ENCODE results near the gene HRH2. TPM values are rescaled to one million over a fixed set of nuclear protein-coding genes. Genes with fewer than 3 reads are reported as not detected.
"Not testable (repeated sequence)": the region's sequence is repeated elsewhere in the genome, so short reads cannot be mapped to it uniquely, and the experiment has no call there.

The HRH2 gene, protein sequence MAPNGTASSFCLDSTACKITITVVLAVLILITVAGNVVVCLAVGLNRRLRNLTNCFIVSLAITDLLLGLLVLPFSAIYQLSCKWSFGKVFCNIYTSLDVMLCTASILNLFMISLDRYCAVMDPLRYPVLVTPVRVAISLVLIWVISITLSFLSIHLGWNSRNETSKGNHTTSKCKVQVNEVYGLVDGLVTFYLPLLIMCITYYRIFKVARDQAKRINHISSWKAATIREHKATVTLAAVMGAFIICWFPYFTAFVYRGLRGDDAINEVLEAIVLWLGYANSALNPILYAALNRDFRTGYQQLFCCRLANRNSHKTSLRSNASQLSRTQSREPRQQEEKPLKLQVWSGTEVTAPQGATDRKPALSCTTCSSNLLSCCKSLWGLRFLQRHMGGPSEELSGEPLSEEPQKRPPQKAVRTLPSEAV
- 1 to 10 TPM; 8.7 to 10.0 TPM for total RNA-seq

DNA sequence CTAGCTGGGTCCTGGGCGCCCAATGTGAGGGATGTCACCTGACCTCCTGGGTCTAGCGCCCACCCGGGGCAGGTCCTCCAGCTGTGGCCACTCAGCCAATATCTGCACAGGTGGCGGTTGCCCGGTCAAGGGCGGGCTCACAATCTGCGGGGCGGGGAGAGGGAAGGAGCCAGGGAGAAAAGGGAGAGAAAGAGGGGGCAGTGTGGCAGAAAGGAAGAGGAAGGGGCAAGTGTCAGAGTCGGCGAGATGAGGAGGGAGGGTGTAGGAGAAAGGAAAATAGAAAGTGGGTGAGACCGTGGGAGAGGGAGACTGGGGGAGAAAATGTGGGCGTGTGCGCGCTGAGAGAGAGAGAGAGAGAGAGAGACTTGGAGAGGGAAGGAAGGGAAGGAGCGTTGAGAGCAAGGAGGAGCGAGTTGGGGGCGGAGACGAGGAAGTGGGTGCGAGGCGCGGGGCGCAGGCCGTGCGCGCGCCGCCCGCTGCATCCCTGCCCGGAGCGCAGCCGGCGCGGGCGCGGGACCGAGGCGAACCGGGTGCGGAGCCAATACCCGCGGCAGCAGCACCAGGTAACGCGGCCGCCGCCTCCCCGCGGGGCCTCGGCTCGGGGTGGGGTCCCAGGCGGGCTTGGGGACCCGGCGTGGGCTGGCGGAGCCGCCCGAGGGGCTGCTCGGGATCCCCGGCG is at the start of gene HRH2:
Gene HRH2, plus strand, starts transcription at position 479 of the 679 bp plus-strand sequence. CDS start 25,163 bp downstream, outside the sequence.
- Mint-ChIP-seq H3K4me1 (ENCODE audit: low read depth) (peaks cover 79% of the 10 kb centered on the region), H3K36me3 (ENCODE audit: low read depth) (peaks cover 12% of the 10 kb centered on the region), H3K27me3 (ENCODE audit: low read depth) (no peaks in the 10 kb centered on the region), H3K4me3 (peak within 1 kb of the TSS; percentile 90), H3K27ac (peak within 1 kb of the TSS; percentile 72), H3K9me3 (no peaks in the 10 kb centered on the region)
- intact Hi-C loops (cut with micrococcal nuclease): loop anchor here (1.0 to 10.0 kb wide), 5 partner anchors 17 to 1773 kb away; partner anchors contain the start of genes CPEB4 and KIAA1191
- DNase-seq: peak; percentile 74
- CTCF ChIA-PET: interaction anchor here (0.7 to 1.3 kb wide), 3 partner anchors 20 to 886 kb away, joined by 3 to 4 read pairs (median 4); no protein-coding TSS in a partner anchor

DNA sequence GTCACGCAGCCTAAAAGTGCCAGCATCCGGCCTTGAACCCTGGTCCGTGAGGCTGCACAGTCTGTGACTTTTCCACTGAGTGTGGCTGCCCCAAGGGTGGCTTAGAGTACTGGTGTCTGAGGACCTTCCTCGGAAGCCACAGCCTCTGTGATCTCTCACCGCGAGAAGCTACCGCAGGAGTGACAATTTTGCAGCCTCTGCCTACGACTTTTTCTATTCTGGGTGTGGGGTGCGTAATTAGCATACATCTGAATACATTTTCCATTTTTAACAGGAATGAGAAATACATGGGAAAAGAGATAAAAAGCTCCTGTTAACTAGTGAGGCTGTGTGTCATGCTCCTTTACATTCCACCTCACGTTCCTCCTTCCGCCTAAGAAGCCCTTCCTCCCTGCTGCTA is 48.3 kb upstream of the HRH2 start:
- peak; percentile 30 for DNase-seq
- H3K9me3 Mint-ChIP-seq: peaks cover 4% of the 10 kb centered on the region
- H3K4me1 Mint-ChIP-seq (ENCODE audit: low read depth): peaks cover 10% of the 10 kb centered on the region
- intact Hi-C loops (cut with micrococcal nuclease): no loop called here
- H3K36me3 Mint-ChIP-seq (ENCODE audit: low read depth): no peaks in the 10 kb centered on the region
- no peaks in the 10 kb centered on the region for H3K27me3 Mint-ChIP-seq (ENCODE audit: low read depth)
- no peak overlapping the region for H3K4me3 Mint-ChIP-seq
- CTCF ChIA-PET: interaction anchor here (0.6 to 2.7 kb wide), 3 partner anchors 8 to 75 kb away, joined by 3 to 9 read pairs (median 6); no protein-coding TSS in a partner anchor
- H3K27ac Mint-ChIP-seq: no peak overlapping the region

DNA sequence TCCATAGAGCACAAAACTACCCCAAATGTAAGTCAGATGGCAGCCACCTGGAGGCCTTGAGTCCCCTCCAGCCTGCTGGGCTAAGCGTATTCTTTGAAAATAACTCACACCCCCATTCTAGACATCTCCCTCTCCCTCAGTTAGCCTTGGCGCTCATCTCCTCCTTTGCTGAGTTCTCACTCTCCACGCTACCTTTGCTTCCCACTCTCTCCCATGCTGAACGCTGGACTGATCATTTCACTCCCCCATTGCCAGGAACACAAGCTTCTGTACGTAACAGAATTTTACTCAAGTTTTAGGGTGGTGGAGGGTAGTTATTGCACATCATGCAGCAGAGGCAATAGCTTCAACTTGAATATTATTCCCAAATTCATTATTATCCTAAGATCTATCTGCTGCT is 47.5 kb upstream of the HRH2 start:
- Mint-ChIP-seq H3K4me1 (ENCODE audit: low read depth) (peaks cover 8% of the 10 kb centered on the region), H3K27ac (no peak overlapping the region), H3K27me3 (ENCODE audit: low read depth) (no peaks in the 10 kb centered on the region), H3K9me3 (peaks cover 4% of the 10 kb centered on the region), H3K36me3 (ENCODE audit: low read depth) (no peaks in the 10 kb centered on the region), H3K4me3 (no peak overlapping the region)
- DNase-seq: no peak
- intact Hi-C loops (cut with micrococcal nuclease): no loop called here
- CTCF ChIA-PET: interaction anchor here (2.7 kb wide), 1 partner anchor 76 kb away, joined by 9 read pairs; no protein-coding TSS in a partner anchor

DNA sequence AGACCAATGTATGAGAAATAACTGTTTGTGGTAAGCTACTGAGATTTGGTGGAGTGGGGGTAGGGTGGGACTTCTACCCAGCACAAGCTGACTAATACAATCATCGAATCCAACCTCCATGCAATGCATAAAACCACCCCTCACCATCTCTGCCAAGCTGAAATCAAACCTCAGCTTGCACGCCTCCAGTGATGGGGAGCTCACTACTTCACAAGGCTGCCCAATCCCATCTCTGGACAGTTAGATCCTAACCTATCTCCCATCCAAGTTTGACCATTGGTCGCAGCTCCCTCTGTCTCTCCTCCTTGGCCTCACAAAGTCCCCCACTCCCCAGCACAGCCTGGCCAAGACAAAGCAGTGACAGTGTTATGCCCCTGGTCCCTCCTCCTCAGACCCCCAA is 47.0 kb upstream of the HRH2 start:
- no peak overlapping the region for H3K27ac Mint-ChIP-seq
- CTCF ChIA-PET: interaction anchor here (2.7 kb wide), 1 partner anchor 77 kb away, joined by 9 read pairs; no protein-coding TSS in a partner anchor
- H3K4me1 Mint-ChIP-seq (ENCODE audit: low read depth): peaks cover 9% of the 10 kb centered on the region
- H3K4me3 Mint-ChIP-seq: no peak overlapping the region
- peaks cover 4% of the 10 kb centered on the region for H3K9me3 Mint-ChIP-seq
- no peaks in the 10 kb centered on the region for H3K36me3 Mint-ChIP-seq (ENCODE audit: low read depth)
- DNase-seq: no peak
- intact Hi-C loops (cut with micrococcal nuclease): no loop called here
- H3K27me3 Mint-ChIP-seq (ENCODE audit: low read depth): no peaks in the 10 kb centered on the region

DNA sequence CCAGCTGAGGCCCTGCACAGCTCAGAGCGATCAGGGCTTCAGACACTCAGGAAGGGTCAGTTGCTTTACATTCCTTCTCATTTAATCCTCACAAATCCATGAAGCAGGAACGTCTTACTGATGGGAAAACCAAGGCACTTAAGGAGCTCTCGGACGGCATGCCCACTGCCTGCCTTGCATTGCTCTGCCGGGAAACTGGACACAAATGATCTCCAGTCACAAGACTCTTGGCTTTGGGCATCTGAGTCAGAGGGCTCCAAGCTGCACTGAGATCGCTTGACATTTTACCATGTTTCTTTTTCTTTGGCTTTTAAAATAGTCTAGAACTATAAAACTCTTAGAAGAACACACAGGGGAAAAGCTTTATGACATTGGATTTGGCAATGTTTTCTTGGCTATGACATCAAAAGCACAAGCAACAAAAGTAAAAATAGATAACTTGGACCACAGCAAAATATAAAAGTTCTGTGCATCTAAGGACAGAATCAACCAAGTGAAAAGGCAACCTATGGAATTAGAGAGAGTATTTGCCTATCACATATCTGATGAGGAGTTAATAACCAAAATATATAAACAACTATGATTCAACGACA is 43.6 kb upstream of the HRH2 start:
- no peaks in the 10 kb centered on the region for H3K27me3 Mint-ChIP-seq (ENCODE audit: low read depth)

DNA sequence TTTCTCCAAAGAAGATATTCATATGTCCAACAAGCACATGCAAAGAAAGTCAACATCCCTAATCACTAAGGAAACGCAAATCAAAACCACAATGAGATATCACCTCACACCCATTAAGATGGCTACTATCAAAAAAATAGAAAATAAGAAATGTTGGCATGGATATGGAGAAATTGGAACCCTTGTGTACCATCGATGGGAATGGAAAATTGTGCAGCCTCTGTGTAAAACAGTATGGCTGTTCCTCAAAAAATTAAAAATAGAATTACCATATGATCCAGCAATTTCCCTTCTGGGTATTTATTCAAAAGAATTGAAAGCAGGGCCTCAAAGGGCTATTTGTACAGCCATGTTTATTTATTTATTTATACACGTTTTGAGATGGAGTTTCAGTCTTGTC is 43.0 kb upstream of the HRH2 start:
- CTCF ChIA-PET: interaction anchor here (1.9 kb wide), 1 partner anchor 81 kb away, joined by 7 read pairs; no protein-coding TSS in a partner anchor
- H3K9me3 Mint-ChIP-seq: peaks cover 4% of the 10 kb centered on the region
- no peaks in the 10 kb centered on the region for H3K36me3 Mint-ChIP-seq (ENCODE audit: low read depth)
- H3K4me1 Mint-ChIP-seq (ENCODE audit: low read depth): peaks cover 15% of the 10 kb centered on the region
- intact Hi-C loops (cut with micrococcal nuclease): loop anchor here (5.0 kb wide), 1 partner anchor 37 kb away; no protein-coding TSS in a partner anchor
- H3K4me3 Mint-ChIP-seq: no peak overlapping the region
- no peaks in the 10 kb centered on the region for H3K27me3 Mint-ChIP-seq (ENCODE audit: low read depth)
- no peak overlapping the region for H3K27ac Mint-ChIP-seq
- DNase-seq: no peak

More for the DNA sequence above, 43.6 kb upstream of the HRH2 start:
- H3K9me3 Mint-ChIP-seq: peaks cover 4% of the 10 kb centered on the region
- no peak overlapping the region for H3K27ac Mint-ChIP-seq
- H3K4me1 Mint-ChIP-seq (ENCODE audit: low read depth): peaks cover 19% of the 10 kb centered on the region
- H3K4me3 Mint-ChIP-seq: no peak overlapping the region
- CTCF ChIA-PET: interaction anchor here (1.9 kb wide), 1 partner anchor 80 kb away, joined by 7 read pairs; no protein-coding TSS in a partner anchor
- no peak for DNase-seq
- intact Hi-C loops (cut with micrococcal nuclease): no loop called here
- H3K36me3 Mint-ChIP-seq (ENCODE audit: low read depth): no peaks in the 10 kb centered on the region

DNA sequence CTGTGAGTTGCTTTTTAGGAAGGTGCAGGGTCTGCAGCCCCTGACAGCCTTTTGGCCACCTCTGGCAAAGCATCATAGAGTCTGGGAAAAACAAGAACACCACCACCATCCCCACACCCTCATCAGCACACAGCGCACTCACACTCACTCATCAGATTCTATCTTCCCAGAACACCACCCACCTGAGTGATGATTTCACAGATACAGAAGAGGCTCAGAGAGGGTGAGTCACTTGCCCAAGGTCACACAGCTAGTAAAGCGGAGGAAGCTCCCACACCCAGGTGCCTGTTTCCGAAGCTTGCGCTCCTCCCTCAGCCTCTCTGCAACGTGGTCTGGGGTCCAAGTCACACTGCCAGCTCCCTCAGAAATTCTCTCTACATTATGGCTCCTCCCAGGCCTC is 41.8 kb upstream of the HRH2 start:
- peaks cover 15% of the 10 kb centered on the region for H3K4me1 Mint-ChIP-seq (ENCODE audit: low read depth)
- no peaks in the 10 kb centered on the region for H3K36me3 Mint-ChIP-seq (ENCODE audit: low read depth)
- no peaks in the 10 kb centered on the region for H3K27me3 Mint-ChIP-seq (ENCODE audit: low read depth)
- no peak overlapping the region for H3K4me3 Mint-ChIP-seq
- intact Hi-C loops (cut with micrococcal nuclease): loop anchor here (5.0 kb wide), 1 partner anchor 36 kb away; no protein-coding TSS in a partner anchor
- peaks cover 4% of the 10 kb centered on the region for H3K9me3 Mint-ChIP-seq
- CTCF ChIA-PET: interaction anchor here (0.7 to 1.9 kb wide), 3 partner anchors 7 to 85 kb away, joined by 3 to 7 read pairs (median 6); no protein-coding TSS in a partner anchor
- no peak overlapping the region for H3K27ac Mint-ChIP-seq
- peak; percentile 22 for DNase-seq

DNA sequence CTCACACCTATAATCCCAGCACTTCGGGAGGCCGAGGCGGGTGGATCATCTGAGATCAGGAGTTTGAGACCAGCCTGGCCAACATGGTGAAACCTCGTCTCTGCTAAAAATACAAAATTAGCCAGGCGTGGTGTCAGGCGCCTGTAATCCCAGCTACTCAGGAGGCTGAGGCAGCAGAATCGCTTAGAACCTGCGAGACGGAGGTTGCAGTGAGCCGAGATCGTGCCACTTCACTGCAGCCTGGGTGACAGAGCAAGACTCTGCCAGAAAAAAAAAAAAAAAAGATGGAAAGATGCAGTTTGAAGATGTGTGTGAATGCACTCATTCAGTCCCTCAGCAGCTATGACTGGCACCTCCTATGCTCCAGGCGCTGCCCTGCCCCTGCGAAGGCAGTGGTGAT is 41.3 kb upstream of the HRH2 start:
- CTCF ChIA-PET: interaction anchor here (1.6 kb wide), 1 partner anchor 8 kb away, joined by 6 read pairs; no protein-coding TSS in a partner anchor
- intact Hi-C loops (cut with micrococcal nuclease): loop anchor here (5.0 kb wide), 1 partner anchor 36 kb away; no protein-coding TSS in a partner anchor
- not testable (repeated sequence) for H3K9me3 Mint-ChIP-seq; H3K27me3 Mint-ChIP-seq (ENCODE audit: low read depth); H3K36me3 Mint-ChIP-seq (ENCODE audit: low read depth); DNase-seq; H3K27ac Mint-ChIP-seq; H3K4me3 Mint-ChIP-seq
- peaks cover 15% of the 10 kb centered on the region for H3K4me1 Mint-ChIP-seq (ENCODE audit: low read depth)

DNA sequence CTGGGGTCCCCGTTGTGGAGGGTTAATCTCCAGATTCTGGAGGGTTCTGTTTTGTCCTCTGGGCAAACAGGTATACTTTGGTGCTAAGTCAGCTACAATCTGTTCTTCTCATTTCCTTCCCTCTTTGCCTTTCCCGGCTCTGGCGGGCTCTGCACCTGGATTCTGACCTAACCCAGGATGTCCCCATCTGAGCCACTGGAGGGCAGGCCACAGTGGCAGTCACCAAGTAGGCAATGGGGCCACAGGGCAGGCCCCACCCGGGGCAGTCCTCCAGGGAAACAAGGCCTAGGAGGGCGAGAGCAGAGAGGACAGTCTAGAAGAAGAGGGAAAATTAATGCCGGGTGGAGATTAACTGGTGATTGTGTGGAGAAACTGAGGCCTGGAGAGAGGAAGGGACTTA is 40.4 kb upstream of the HRH2 start:
- Mint-ChIP-seq H3K9me3 (peaks cover 4% of the 10 kb centered on the region), H3K4me3 (no peak overlapping the region), H3K27me3 (ENCODE audit: low read depth) (no peaks in the 10 kb centered on the region), H3K36me3 (ENCODE audit: low read depth) (no peaks in the 10 kb centered on the region), H3K4me1 (ENCODE audit: low read depth) (peaks cover 15% of the 10 kb centered on the region), H3K27ac (no peak overlapping the region)
- CTCF ChIA-PET: interaction anchor here (0.9 to 1.6 kb wide), 3 partner anchors 9 to 101 kb away, joined by 3 to 6 read pairs (median 4); no protein-coding TSS in a partner anchor
- intact Hi-C loops (cut with micrococcal nuclease): loop anchor here (1.0 to 5.0 kb wide), 2 partner anchors 35 to 79 kb away; no protein-coding TSS in a partner anchor
- peak; percentile 9 for DNase-seq

DNA sequence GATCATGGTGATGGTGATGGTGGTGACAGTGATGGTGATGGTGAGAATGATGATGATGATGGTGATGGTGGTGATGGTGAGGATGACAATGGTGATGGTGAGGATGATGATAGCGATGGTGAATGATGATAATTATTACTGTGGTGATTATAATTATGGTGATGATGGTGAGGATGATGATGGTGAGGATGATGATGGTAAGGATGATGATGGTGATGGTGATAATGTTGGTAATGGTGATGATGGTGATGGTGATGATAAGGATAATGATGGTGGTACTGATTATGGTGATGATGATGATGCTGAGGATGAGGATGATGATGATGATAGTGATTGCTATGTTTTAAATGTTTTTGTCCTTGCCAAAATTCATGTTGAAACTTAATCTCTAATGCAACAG is 37.3 kb upstream of the HRH2 start:
- no peak for DNase-seq
- no peak overlapping the region for H3K27ac Mint-ChIP-seq
- peaks cover 3% of the 10 kb centered on the region for H3K9me3 Mint-ChIP-seq
- no peaks in the 10 kb centered on the region for H3K27me3 Mint-ChIP-seq (ENCODE audit: low read depth)
- H3K36me3 Mint-ChIP-seq (ENCODE audit: low read depth): no peaks in the 10 kb centered on the region
- peaks cover 12% of the 10 kb centered on the region for H3K4me1 Mint-ChIP-seq (ENCODE audit: low read depth)
- no peak overlapping the region for H3K4me3 Mint-ChIP-seq
- intact Hi-C loops (cut with micrococcal nuclease): no loop called here
- CTCF ChIA-PET: no interaction called here

DNA sequence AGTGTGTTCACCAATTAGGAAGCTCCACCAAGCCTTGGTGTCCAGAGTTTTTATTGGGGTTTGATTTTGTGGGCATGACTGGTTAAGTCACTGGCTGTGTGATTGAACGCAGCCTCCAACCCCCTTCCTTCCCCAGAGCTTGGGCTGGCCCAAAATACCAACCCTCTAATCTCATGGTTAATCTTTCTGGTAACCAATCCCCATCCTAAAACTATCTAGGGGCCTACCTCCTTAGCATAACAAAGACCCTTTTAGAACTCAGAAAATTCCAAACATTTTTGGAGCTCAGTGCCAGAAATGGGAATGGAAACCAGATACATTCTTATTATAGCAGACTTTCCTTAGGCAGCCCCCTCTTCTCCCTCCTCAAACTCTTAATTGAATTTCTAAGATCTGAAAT is 35.9 kb upstream of the HRH2 start:
- no peak overlapping the region for H3K4me3 Mint-ChIP-seq

More for the DNA sequence above, 35.9 kb upstream of the HRH2 start:
- no peak overlapping the region for H3K27ac Mint-ChIP-seq
- CTCF ChIA-PET: interaction anchor here (1.2 kb wide), 1 partner anchor 20 kb away, joined by 4 read pairs; no protein-coding TSS in a partner anchor
- peaks cover 4% of the 10 kb centered on the region for H3K4me1 Mint-ChIP-seq (ENCODE audit: low read depth)
- no peak for DNase-seq
- H3K27me3 Mint-ChIP-seq (ENCODE audit: low read depth): no peaks in the 10 kb centered on the region
- H3K9me3 Mint-ChIP-seq: peaks cover 7% of the 10 kb centered on the region
- no peaks in the 10 kb centered on the region for H3K36me3 Mint-ChIP-seq (ENCODE audit: low read depth)
- intact Hi-C loops (cut with micrococcal nuclease): no loop called here

All from activated naive CD4-positive, alpha-beta T cell treated with anti-CD3 and anti-CD28 coated beads for 36 hours (primary cell).